Tibial nerve (tissue), 4 donors: ENCODE results near the gene TNIP1. TPM values are rescaled to one million over a fixed set of nuclear protein-coding genes. Genes with fewer than 3 reads are reported as not detected.

Experiments used
- DNase-seq, 2 donors: peaks; one replicate each; pipeline ENCODE4 v3.0.0-alpha.2; 2019; ENCODE audit warnings: low spot score in 2 of 2
- H3K27ac ChIP-seq, 4 donors: fragments of 200-600 bp; sonication (generic) in 3 of 4; one replicate each; pipeline ENCODE4 v1.5.1; 2017 to 2019; ENCODE audit warnings: mild to moderate bottlenecking in 1 of 4
- H3K27me3 ChIP-seq, 2 donors: fragments of 200-600 bp; sonication (generic) in 1 of 2; one replicate each; pipeline versions ENCODE4 v1.5.1 to v1.6.0; 2017 to 2019
- H3K36me3 ChIP-seq, 3 donors: fragments of 200-600 bp; sonication (generic); one replicate each; pipeline ENCODE4 v1.5.1; 2018 to 2019
- H3K4me1 ChIP-seq, 4 donors: fragments of 200-600 bp; sonication (generic) in 3 of 4; one replicate each; pipeline ENCODE4 v1.5.1; 2017 to 2019
- H3K4me3 ChIP-seq, 4 donors: fragments of 200-600 bp; sonication (generic) in 3 of 4; one replicate each; pipeline ENCODE4 v1.5.1; 2017 to 2019; ENCODE audit warnings: mild to moderate bottlenecking in 1 of 4, moderate library complexity in 1 of 4
- H3K9me3 ChIP-seq, 4 donors: fragments of 200-600 bp; sonication (generic) in 3 of 4; one replicate each; pipeline ENCODE4 v1.5.1; 2017 to 2019
- EP300 ChIP-seq, 2 donors: sonication (generic); formaldehyde crosslinking; IDR thresholded peaks; one replicate each; pipeline ENCODE4 v1.6.1; 2017; ENCODE audit warnings: antibody characterized with exemption in 2 of 2, mild to moderate bottlenecking in 1 of 2
- POLR2A ChIP-seq, 2 donors: fragments of 450-650 bp; IDR thresholded peaks; one replicate each; pipeline ENCODE4 v1.6.1; 2017; ENCODE audit warnings: antibody characterized with exemption in 2 of 2, mild to moderate bottlenecking in 2 of 2, moderate library complexity in 2 of 2
- WGBS, 2 donors: methylation state at CpG; one replicate each; pipeline ENCODE4 v1.1.5; 2018; 5-methylcytosine and 5-hydroxymethylcytosine counted together
- total RNA-seq, 4 donors: library from RNA; depleted of rRNA; stranded (reverse); fragments of >200 nt; gene quantifications; one replicate each; pipeline ENCODE4 v1.1.0, GENCODE V29; 2016
- TF ChIP-seq, protein P1 (sequence below), 5 experiments: fragments of 200-600 bp in 3 of 5; fragments of 450-650 bp in 2 of 5; sonication (generic) in 3 of 5; IDR thresholded peaks; one replicate each; pipeline ENCODE4 v1.5.1; 2016 to 2019; ENCODE audit warnings: antibody characterized with exemption in 5 of 5, mild to moderate bottlenecking in 3 of 5, moderate library complexity in 2 of 5

The TNIP1 gene
- total RNA-seq, 4 donors from 2014 or later, result 91.2 to 108 (median 94.3) TPM

DNA sequence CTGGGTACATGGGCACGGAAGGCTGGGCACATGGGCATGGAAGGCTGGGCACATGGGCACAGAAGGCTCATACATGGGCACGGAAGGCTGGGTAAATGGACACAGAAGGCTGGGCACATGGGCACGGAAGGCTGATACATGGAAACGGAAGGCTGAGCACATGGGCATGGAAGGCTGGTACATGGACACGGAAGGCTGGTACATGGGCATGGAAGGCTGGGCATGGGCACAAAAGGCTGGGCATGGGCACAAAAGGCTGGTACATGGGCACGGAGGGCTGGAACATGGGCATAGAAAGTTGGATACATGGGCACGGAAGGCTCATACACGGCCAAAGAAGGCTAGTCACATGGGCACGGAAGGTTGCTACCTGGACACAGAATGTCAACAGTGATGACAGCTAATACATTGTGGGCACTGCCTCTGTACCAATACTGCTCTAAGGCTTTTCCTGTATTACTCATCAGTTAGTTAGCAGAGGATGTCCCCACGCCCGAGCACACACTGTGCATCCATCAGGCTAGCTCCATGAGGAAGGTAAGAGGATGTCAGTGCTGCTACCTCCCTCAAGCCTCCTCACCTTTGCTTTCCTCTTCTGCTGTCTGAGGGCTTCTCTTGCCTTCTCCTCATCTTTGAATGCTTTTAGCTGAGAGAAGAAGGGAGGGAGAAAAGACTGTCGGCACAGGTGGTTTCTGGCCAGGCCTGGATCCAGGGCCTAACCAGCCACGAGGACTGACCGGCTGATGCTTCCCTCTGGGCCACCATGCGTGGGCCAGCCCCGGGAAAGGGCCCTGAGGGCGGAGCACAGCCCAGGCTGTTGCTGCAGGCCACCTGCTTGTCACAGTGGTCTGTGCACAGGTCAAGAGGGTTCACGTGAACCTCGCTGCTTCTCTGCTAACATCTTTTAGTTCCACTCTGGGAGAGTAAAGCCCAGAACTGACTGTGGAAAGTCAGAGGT is 46.1 kb downstream of the TNIP1 start:
- Histone ChIP-seq H3K27me3 (no peaks in the 10 kb centered on the region), H3K4me1 (peaks cover 0 to 46% (median 22%) of the 10 kb centered on the region in 4 donors), H3K36me3 (peaks cover 0 to 97% (median 33%) of the 10 kb centered on the region in 3 donors), H3K9me3 (no peaks in the 10 kb centered on the region), H3K4me3 (no peak overlapping the region), H3K27ac (no peak overlapping the region)
- TF ChIP-seq, protein P1, sequence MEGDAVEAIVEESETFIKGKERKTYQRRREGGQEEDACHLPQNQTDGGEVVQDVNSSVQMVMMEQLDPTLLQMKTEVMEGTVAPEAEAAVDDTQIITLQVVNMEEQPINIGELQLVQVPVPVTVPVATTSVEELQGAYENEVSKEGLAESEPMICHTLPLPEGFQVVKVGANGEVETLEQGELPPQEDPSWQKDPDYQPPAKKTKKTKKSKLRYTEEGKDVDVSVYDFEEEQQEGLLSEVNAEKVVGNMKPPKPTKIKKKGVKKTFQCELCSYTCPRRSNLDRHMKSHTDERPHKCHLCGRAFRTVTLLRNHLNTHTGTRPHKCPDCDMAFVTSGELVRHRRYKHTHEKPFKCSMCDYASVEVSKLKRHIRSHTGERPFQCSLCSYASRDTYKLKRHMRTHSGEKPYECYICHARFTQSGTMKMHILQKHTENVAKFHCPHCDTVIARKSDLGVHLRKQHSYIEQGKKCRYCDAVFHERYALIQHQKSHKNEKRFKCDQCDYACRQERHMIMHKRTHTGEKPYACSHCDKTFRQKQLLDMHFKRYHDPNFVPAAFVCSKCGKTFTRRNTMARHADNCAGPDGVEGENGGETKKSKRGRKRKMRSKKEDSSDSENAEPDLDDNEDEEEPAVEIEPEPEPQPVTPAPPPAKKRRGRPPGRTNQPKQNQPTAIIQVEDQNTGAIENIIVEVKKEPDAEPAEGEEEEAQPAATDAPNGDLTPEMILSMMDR (IDR thresholded peaks at IDR 0.05), result no peak
- TF ChIP-seq EP300 (IDR thresholded peaks at IDR 0.05) (no peak), POLR2A (IDR thresholded peaks at IDR 0.05) (no peak)
- WGBS, 2 donors, result 96 to 97% methylated on average over 19 of the region's 19 CpGs
- no peak for DNase-seq

DNA sequence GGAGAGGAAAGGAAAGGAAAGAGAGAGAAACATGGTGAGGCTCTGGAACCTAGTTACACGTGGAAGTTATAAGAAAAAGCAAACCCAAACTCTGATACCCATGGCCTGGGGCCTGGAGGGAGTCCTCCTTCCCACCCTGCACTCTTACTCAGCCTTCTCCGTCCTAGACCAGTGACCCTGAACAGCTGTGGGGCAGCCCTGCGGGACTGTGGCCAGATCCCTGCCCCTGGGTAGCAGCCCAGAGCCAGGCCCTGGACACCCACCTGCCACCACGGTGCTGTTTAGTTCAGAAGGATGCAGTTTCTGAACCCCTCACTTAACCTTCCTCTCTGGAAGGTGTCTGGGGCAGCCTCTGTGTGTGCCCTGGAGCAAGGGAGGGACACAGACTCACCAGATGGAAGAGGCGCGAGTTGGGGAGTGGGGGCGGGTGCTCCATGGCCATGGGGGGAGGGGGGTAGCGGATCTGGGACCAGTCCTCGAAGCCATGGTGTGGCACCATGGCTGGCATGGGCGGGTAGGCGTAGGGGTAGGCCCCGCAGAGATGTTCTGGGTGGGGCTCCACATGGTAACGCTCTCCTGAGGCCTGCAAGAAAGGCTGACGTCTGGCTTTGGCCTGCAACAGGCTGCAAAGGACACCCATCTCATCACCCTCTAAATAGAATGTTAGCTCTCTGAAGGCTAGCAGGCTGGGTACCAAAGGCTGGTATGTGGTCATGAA is 47.5 kb downstream of the TNIP1 start:
- DNase-seq, result no peak
- no peaks in the 10 kb centered on the region for H3K9me3 ChIP-seq
- WGBS, 2 donors, result 90 to 95% methylated on average over 12 to 14 of the region's 14 CpGs

DNA sequence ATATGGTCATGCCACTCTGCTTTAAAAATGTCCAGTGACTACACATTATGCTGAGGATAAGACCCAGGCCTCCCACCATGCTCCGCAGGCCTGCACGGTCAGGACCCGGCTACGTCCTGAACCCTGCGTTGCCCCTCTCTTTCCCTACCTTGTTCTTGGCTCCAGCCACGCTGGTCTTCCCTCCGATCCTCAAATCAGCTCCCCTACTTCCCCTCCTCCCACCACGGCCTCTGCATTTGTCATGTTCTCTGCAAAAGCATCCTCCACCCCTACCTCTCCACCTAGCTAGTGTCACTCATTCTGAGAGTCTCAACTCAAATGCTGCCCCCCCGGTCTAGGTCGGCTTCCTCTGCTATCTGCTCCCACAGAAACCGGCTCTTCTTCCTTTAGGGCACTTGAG is 49.3 kb downstream of the TNIP1 start:
- 96 to 97% methylated on average over 11 of the region's 11 CpGs for WGBS, 2 donors

More for the DNA sequence above, 47.5 kb downstream of the TNIP1 start:
- H3K27me3 ChIP-seq, result no peaks in the 10 kb centered on the region
- TF ChIP-seq EP300 (IDR thresholded peaks at IDR 0.05), result no peak
- TF ChIP-seq, protein P1 (IDR thresholded peaks at IDR 0.05), result no peak
- TF ChIP-seq POLR2A (IDR thresholded peaks at IDR 0.05), result no peak
- H3K4me1 ChIP-seq, result peaks cover 0 to 35% (median 11%) of the 10 kb centered on the region in 4 donors
- H3K4me3 ChIP-seq, result no peak overlapping the region
- no peak overlapping the region for H3K27ac ChIP-seq
- peaks cover 0 to 97% (median 28%) of the 10 kb centered on the region in 3 donors for H3K36me3 ChIP-seq

DNA sequence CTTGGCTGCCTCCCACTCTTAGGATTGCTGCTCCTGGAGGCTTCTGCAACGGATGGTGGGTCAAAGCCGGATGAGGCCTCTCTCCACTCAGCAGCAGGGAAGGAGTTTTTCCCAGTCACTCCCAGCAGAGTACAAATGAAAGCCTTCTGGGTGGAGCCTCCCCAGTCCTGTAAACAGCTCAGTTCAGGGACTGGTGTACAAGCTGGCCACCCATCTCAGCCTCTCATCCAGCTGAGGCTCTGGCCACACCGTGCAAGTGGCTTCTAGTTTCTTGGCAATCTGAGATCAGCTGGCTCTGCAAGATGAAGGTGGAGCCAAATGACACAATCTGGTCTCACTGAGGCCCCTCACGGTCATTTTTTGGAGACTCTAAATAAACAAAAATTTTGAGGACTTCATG is 50.5 kb downstream of the TNIP1 start:
- Histone ChIP-seq H3K27me3 (no peaks in the 10 kb centered on the region), H3K4me3 (no peak overlapping the region), H3K9me3 (no peaks in the 10 kb centered on the region), H3K36me3 (peaks cover 0 to 100% (median 34%) of the 10 kb centered on the region in 3 donors), H3K4me1 (peaks cover 0 to 45% (median 21%) of the 10 kb centered on the region in 4 donors), H3K27ac (peak overlapping the region; percentile 55 to 68 (median 62))
- 61 to 67% methylated on average over 4 of the region's 4 CpGs for whole genome bisulfite sequencing, 2 donors
- TF ChIP-seq EP300 (IDR thresholded peaks at IDR 0.05) (peak in 1 of 2 donors; percentile 63), POLR2A (IDR thresholded peaks at IDR 0.05) (no peak)
- TF ChIP-seq, protein P1 (IDR thresholded peaks at IDR 0.05), result no peak
- DNase-seq, result peak; percentile 62 to 80

More for the DNA sequence above, 49.3 kb downstream of the TNIP1 start:
- no peak for TF ChIP-seq EP300 (IDR thresholded peaks at IDR 0.05)
- no peak for TF ChIP-seq POLR2A (IDR thresholded peaks at IDR 0.05)
- TF ChIP-seq, protein P1 (IDR thresholded peaks at IDR 0.05), result no peak
- Histone ChIP-seq H3K27ac (peak overlapping the region in 1 of 4 donors; percentile 58), H3K36me3 (peaks cover 0 to 100% (median 38%) of the 10 kb centered on the region in 3 donors), H3K27me3 (no peaks in the 10 kb centered on the region), H3K4me1 (peaks cover 0 to 34% (median 10%) of the 10 kb centered on the region in 4 donors), H3K9me3 (no peaks in the 10 kb centered on the region), H3K4me3 (no peak overlapping the region)
- no peak for DNase-seq
